HEK293 (cell line): ENCODE data around the gene FBRSL1.

Experiments
- CTCF ChIA-PET: fragments of 350-600 bp; formaldehyde crosslinking; extraction: SDS; loops from one replicate; lab custom pipeline; 2021; ENCODE audit warnings: antibody characterized with exemption; lab: Yijun Ruan, JAX
- POLR2A ChIA-PET: fragments of 300-600 bp; formaldehyde crosslinking; extraction: SDS; loops from one replicate; lab custom pipeline; 2020; ENCODE audit warnings: antibody characterized with exemption, inconsistent platforms; lab: Yijun Ruan, JAX
- H3K27ac ChIP-seq: fragments of 200-500 bp; sonication (Bioruptor generic); 2 replicates; pipeline ENCODE4 v1.5.1; 2014; ENCODE audit warnings: low read depth, low read length, control low read depth, inconsistent platforms; ENCODE audit errors: extremely low read depth
- H3K36me3 ChIP-seq, 2 experiments: fragments of 200-500 bp in 1 of 2; sonication (Bioruptor generic) in 1 of 2; 1 replicate in 1 of 2; 2 replicates in 1 of 2; pipeline ENCODE4 v1.5.1; 2014 to 2017; ENCODE audit warnings: inconsistent platforms in 2 of 2, low read length in 2 of 2; ENCODE audit not compliant: control insufficient read depth in 2 of 2, insufficient read depth in 1 of 2
- H3K4me1 ChIP-seq: fragments of 200-500 bp; sonication (Bioruptor generic); 2 replicates; pipeline ENCODE4 v1.5.1; 2014; ENCODE audit warnings: mild to moderate bottlenecking, low read length, inconsistent platforms; ENCODE audit not compliant: control insufficient read depth, insufficient read depth
- H3K4me3 ChIP-seq: 2 replicates; pipeline ENCODE4 v1.5.1; 2011; ENCODE audit warnings: low read depth, mild to moderate bottlenecking, control low read depth, low read length, moderate library complexity
- H3K9me3 ChIP-seq: fragments of 200-500 bp; sonication (Bioruptor generic); 2 replicates; pipeline ENCODE4 v1.5.1; 2014; ENCODE audit warnings: low read depth, low read length, inconsistent platforms; ENCODE audit not compliant: control insufficient read depth, insufficient read depth
- EGR2 ChIP-seq: fragments of 450-650 bp; formaldehyde crosslinking; IDR thresholded peaks from 2 replicates; pipeline ENCODE4 v1.5.1; 2016; ENCODE audit warnings: low read depth, missing biosample characterization, missing genetic modification characterization
- GLIS1 ChIP-seq: fragments of 450-650 bp; formaldehyde crosslinking; IDR thresholded peaks from 2 replicates; pipeline ENCODE4 v1.5.1; 2016; ENCODE audit warnings: missing biosample characterization, missing genetic modification characterization
- HOXC10 ChIP-seq: sonication (generic); formaldehyde crosslinking; IDR thresholded peaks from 2 replicates; pipeline ENCODE4 v1.8.1; 2023; ENCODE audit warnings: mild to moderate bottlenecking, missing genetic modification reagents
- KLF9 ChIP-seq: fragments of 450-650 bp; formaldehyde crosslinking; IDR thresholded peaks from 2 replicates; pipeline ENCODE4 v1.5.1; 2016; ENCODE audit warnings: missing biosample characterization, missing genetic modification characterization, low read depth
- ZFHX2 ChIP-seq: fragments of 450-650 bp; formaldehyde crosslinking; conservative IDR thresholded peaks from 2 replicates; pipeline ENCODE4 v1.5.1; 2016; ENCODE audit warnings: missing biosample characterization, missing genetic modification characterization
- ZNF10 ChIP-seq: fragments of 450-650 bp; formaldehyde crosslinking; IDR thresholded peaks from 2 replicates; pipeline ENCODE4 v1.5.1; 2017; ENCODE audit warnings: missing biosample characterization, missing genetic modification characterization
- ZNF18 ChIP-seq: fragments of 450-650 bp; formaldehyde crosslinking; IDR thresholded peaks from 2 replicates; pipeline ENCODE4 v1.5.1; 2016; ENCODE audit warnings: missing biosample characterization, missing genetic modification characterization
- ZNF202 ChIP-seq: fragments of 450-650 bp; formaldehyde crosslinking; IDR thresholded peaks from 2 replicates; pipeline ENCODE4 v1.5.1; 2016; ENCODE audit warnings: missing biosample characterization, missing genetic modification characterization, borderline replicate concordance
- ZNF211 ChIP-seq: fragments of 450-650 bp; formaldehyde crosslinking; IDR thresholded peaks from 2 replicates; pipeline ENCODE4 v1.5.1; 2016; ENCODE audit warnings: low read depth, missing biosample characterization, missing genetic modification characterization
- ZNF248 ChIP-seq: fragments of 450-650 bp; formaldehyde crosslinking; IDR thresholded peaks from 2 replicates; pipeline ENCODE4 v1.5.1; 2017; ENCODE audit warnings: missing biosample characterization, missing genetic modification characterization
- ZNF302 ChIP-seq: fragments of 450-650 bp; formaldehyde crosslinking; IDR thresholded peaks from 2 replicates; pipeline ENCODE4 v1.5.1; 2016; ENCODE audit warnings: missing biosample characterization, missing genetic modification characterization, low read depth
- ZNF335 ChIP-seq: fragments of 450-650 bp; formaldehyde crosslinking; conservative IDR thresholded peaks from 2 replicates; pipeline ENCODE4 v1.5.1; 2016; ENCODE audit warnings: missing biosample characterization, missing genetic modification characterization
- ZNF362 ChIP-seq: fragments of 450-650 bp; formaldehyde crosslinking; IDR thresholded peaks from 2 replicates; pipeline ENCODE4 v1.5.1; 2016; ENCODE audit warnings: missing biosample characterization, missing genetic modification characterization
- ZNF423 ChIP-seq: fragments of 450-650 bp; formaldehyde crosslinking; IDR thresholded peaks from 2 replicates; pipeline ENCODE4 v1.5.1; 2016; ENCODE audit warnings: missing biosample characterization, missing genetic modification characterization
- ZNF626 ChIP-seq: fragments of 450-650 bp; sonication (Bioruptor Pico); formaldehyde crosslinking; IDR thresholded peaks from 2 replicates; pipeline ENCODE4 v1.5.1; 2018; ENCODE audit warnings: missing biosample characterization, missing genetic modification characterization, inconsistent platforms
- ZNF677 ChIP-seq: fragments of 450-650 bp; IDR thresholded peaks from 2 replicates; pipeline ENCODE4 v1.5.0; 2018; ENCODE audit warnings: missing biosample characterization, mild to moderate bottlenecking, missing genetic modification characterization, moderate library complexity
- ZNF747 ChIP-seq: fragments of 450-650 bp; formaldehyde crosslinking; IDR thresholded peaks from 2 replicates; pipeline ENCODE4 v1.5.1; 2016; ENCODE audit warnings: missing biosample characterization, missing genetic modification characterization
- ZNF768 ChIP-seq: fragments of 450-650 bp; formaldehyde crosslinking; IDR thresholded peaks from 2 replicates; pipeline ENCODE4 v1.5.1; 2018; ENCODE audit warnings: missing biosample characterization, mild to moderate bottlenecking, missing genetic modification characterization
- ZNF776 ChIP-seq: fragments of 450-650 bp; formaldehyde crosslinking; IDR thresholded peaks from 2 replicates; pipeline ENCODE4 v1.5.0; 2017; ENCODE audit warnings: missing biosample characterization, missing genetic modification characterization, borderline replicate concordance
- ZNF792 ChIP-seq: fragments of 450-650 bp; formaldehyde crosslinking; IDR thresholded peaks from 2 replicates; pipeline ENCODE4 v1.5.1; 2016; ENCODE audit warnings: missing biosample characterization, missing genetic modification characterization
- TF ChIP-seq, protein P1 (sequence below): fragments of 450-650 bp; formaldehyde crosslinking; IDR thresholded peaks from 2 replicates; pipeline ENCODE4 v1.5.1; 2016; ENCODE audit warnings: missing biosample characterization, missing genetic modification characterization
- TF ChIP-seq, protein P2 (sequence below): fragments of 450-650 bp; formaldehyde crosslinking; IDR thresholded peaks from 2 replicates; pipeline ENCODE4 v1.5.1; 2016; ENCODE audit warnings: missing biosample characterization, missing genetic modification characterization

The FBRSL1 gene

DNA sequence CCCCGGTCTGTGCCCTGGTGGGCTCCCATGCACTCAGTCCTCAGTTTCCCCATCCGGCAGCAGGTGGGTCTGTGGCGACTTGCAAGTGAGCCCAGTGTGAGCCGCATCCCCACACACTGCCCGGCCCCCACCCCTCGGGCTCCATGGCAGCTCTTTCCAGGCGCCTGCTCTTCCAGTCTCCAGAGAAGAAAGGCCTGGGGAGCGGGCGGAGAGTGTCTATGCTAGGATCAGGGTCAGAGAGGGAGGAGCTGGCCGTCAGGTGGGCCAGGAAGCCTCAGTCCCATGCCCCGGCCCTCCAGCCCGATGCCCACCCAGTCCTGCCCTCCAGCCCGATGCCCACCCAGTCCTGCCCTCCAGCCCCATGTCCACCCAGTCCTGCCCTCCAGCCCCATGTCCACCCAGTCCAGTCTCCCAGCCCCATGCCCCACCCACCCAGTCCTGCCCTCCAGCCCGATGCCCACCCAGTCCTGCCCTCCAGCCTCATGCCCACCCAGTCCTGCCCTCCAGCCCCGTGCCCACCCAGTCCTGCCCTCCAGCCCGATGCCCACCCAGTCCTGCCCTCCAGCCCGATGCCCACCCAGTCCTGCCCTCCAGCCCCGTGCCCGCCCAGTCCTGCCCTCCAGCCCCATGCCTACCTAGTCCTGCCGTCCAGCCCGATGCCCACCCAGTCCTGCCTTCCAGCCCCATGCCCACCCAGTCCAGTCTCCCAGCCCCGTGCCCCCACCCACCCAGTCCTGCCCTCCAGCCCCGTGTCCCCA, 49.2 kb downstream of the FBRSL1 start:
- peaks cover 0 to 4% of the 10 kb centered on the region in 2 experiments; a peak in 1 of 3 replicates for H3K36me3 ChIP-seq
- H3K4me1 ChIP-seq = no peaks in the 10 kb centered on the region
- CTCF ChIA-PET = no interaction called here
- TF ChIP-seq, protein P1, sequence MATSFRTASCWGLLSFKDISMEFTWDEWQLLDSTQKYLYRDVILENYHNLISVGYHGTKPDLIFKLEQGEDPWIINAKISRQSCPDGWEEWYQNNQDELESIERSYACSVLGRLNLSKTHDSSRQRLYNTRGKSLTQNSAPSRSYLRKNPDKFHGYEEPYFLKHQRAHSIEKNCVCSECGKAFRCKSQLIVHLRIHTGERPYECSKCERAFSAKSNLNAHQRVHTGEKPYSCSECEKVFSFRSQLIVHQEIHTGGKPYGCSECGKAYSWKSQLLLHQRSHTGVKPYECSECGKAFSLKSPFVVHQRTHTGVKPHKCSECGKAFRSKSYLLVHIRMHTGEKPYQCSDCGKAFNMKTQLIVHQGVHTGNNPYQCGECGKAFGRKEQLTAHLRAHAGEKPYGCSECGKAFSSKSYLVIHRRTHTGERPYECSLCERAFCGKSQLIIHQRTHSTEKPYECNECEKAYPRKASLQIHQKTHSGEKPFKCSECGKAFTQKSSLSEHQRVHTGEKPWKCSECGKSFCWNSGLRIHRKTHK (tag by site-specific recombination) = no peak
- TF ChIP-seq ZNF747 = no peak
- TF ChIP-seq ZNF211 (tag by site-specific recombination) = no peak
- TF ChIP-seq ZNF10 (tag by site-specific recombination) = no peak
- no peak for TF ChIP-seq ZNF202 (tag by site-specific recombination)
- TF ChIP-seq ZNF362 (tag by site-specific recombination) = no peak
- no peaks in the 10 kb centered on the region; the same call in 1 of the 2 replicates for H3K9me3 ChIP-seq
- POLR2A ChIA-PET = no interaction called here
- no peak overlapping the region for H3K4me3 ChIP-seq
- no peak overlapping the region for H3K27ac ChIP-seq

DNA sequence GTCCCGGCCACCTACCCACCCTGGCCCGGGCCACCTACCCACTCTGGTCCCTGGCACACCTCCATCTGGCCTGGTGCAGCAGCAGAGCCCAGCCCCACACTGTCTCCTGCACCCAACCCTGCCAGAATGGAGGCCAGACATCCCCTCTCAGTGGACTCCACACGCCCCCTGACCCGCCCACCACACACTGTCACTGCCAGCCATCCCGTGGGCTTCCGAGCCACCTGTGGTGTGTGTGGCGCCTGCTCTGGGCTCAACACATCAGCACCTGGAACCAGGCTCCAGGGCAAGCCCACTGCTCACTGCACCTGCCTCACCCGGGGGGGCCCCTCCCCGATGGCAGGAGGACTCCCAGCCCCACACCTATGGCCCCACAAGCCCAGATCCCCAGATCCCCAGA, 50.5 kb downstream of the FBRSL1 start:
- Histone ChIP-seq H3K4me3 (no peak overlapping the region), H3K36me3 (peaks cover 0 to 4% of the 10 kb centered on the region in 2 experiments; a peak in 1 of 3 replicates), H3K9me3 (no peaks in the 10 kb centered on the region), H3K27ac (no peak overlapping the region), H3K4me1 (no peaks in the 10 kb centered on the region)
- POLR2A ChIA-PET = no interaction called here
- CTCF ChIA-PET = no interaction called here
- TF ChIP-seq ZFHX2 (tag by site-specific recombination) (peak; percentile 80), ZNF626 (tag by site-specific recombination) (no peak), KLF9 (tag by site-specific recombination) (peak; percentile 76), EGR2 (tag by site-specific recombination) (peak; percentile 71), ZNF792 (tag by site-specific recombination) (no peak)

DNA sequence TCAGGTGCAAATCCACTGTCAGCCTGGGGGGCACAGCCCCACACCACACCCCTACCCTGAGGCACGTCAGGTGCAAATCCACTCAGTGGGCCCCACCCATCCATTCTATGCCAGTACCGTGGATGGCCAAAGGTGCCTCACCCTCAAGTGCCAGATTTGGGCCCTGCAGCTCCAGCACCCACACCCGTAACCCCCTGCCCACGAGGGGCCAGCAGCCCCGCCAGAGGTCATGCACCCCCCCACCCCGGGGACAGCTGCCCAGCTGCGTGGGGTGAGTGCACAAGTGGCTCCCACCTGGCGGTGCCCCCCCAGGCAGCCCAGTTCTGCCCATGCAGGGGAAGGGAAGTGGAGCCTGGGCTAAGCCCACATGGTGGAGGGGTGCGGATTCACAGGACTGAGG, 51.2 kb downstream of the FBRSL1 start:
- Histone ChIP-seq H3K27ac (no peak overlapping the region), H3K36me3 (peaks cover 0 to 3% of the 10 kb centered on the region in 2 experiments; a peak in 1 of 3 replicates), H3K4me1 (no peaks in the 10 kb centered on the region), H3K9me3 (no peaks in the 10 kb centered on the region), H3K4me3 (no peak overlapping the region)
- ChIA-PET CTCF (interaction anchor here (0.6 to 1.1 kb wide), 2 partner anchors 20 to 269 kb away, joined by 3 read pairs; no protein-coding TSS in a partner anchor), POLR2A (no interaction called here)
- TF ChIP-seq GLIS1 (tag by site-specific recombination) (no peak), ZNF248 (tag by site-specific recombination) (no peak), ZNF776 (tag by site-specific recombination) (no peak), HOXC10 (CRISPR knock-in tag) (no peak), ZNF18 (no peak), ZNF335 (tag by site-specific recombination) (no peak), ZNF302 (tag by site-specific recombination) (no peak), ZNF423 (tag by site-specific recombination) (no peak), ZNF677 (no peak), ZNF202 (tag by site-specific recombination) (no peak), ZNF768 (tag by site-specific recombination) (no peak)
- TF ChIP-seq, protein P2, sequence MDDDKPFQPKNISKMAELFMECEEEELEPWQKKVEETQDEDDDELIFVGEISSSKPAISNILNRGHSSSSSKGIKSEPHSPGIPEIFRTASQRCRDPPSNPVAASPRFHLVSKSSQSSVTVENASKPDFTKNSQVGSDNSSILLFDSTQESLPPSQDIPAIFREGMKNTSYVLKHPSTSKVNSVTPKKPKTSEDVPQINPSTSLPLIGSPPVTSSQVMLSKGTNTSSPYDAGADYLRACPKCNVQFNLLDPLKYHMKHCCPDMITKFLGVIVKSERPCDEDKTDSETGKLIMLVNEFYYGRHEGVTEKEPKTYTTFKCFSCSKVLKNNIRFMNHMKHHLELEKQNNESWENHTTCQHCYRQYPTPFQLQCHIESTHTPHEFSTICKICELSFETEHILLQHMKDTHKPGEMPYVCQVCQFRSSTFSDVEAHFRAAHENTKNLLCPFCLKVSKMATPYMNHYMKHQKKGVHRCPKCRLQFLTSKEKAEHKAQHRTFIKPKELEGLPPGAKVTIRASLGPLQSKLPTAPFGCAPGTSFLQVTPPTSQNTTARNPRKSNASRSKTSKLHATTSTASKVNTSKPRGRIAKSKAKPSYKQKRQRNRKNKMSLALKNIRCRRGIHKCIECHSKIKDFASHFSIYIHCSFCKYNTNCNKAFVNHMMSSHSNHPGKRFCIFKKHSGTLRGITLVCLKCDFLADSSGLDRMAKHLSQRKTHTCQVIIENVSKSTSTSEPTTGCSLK (tag by site-specific recombination) = no peak
